ENCODE results near the gene FKBP14.
"Not testable (repeated sequence)": the region's sequence is repeated elsewhere in the genome, so short reads cannot be mapped to it uniquely, and the experiment has no call there.

Gene FKBP14

GRCh38 chr7:29969738-29970137, 56.8 kb downstream of the FKBP14 start:
- no peak for DNase-seq (ENCODE audit: low read depth, low spot score)
- in situ Hi-C loops (cut with HindIII; ENCODE audit: low sequenced_read_pairs) = no loop called here
- no peak overlapping the region for H3K4me3 ChIP-seq (ENCODE audit: low read depth, low read length)
- no peak for TF ChIP-seq CTCF (IDR thresholded peaks at IDR 0.05; ENCODE audit: low read depth, low read length)

GRCh38 chr7:29968683-29969395, 57.7 kb downstream of the FKBP14 start:
- DNase-seq (ENCODE audit: low read depth, low spot score) = peak; percentile 85
- no peak overlapping the region for H3K4me3 ChIP-seq (ENCODE audit: low read depth, low read length)
- in situ Hi-C loops (cut with HindIII; ENCODE audit: low sequenced_read_pairs) = no loop called here

GRCh38 chr7:29965030-29965429, 61.5 kb downstream of the FKBP14 start:
- TF ChIP-seq CTCF (IDR thresholded peaks at IDR 0.05; ENCODE audit: low read depth, low read length) = no peak
- no peak overlapping the region for H3K4me3 ChIP-seq (ENCODE audit: low read depth, low read length)
- no peak for DNase-seq (ENCODE audit: low read depth, low spot score)
- in situ Hi-C loops (cut with HindIII; ENCODE audit: low sequenced_read_pairs) = no loop called here

More at GRCh38 chr7:29968683-29969395, 57.7 kb downstream of the FKBP14 start:
- TF ChIP-seq CTCF (IDR thresholded peaks at IDR 0.05; ENCODE audit: low read depth, low read length) = no peak

- DNase-seq (ENCODE audit: low read depth, low spot score) = no peak
- no peak overlapping the region for H3K4me3 ChIP-seq (ENCODE audit: low read depth, low read length)
- TF ChIP-seq CTCF (IDR thresholded peaks at IDR 0.05; ENCODE audit: low read depth, low read length) = no peak
- in situ Hi-C loops (cut with HindIII; ENCODE audit: low sequenced_read_pairs) = no loop called here
Observed at GRCh38 chr7:29962035-29962434, 64.5 kb downstream of the FKBP14 start.

- H3K4me3 ChIP-seq (ENCODE audit: low read depth, low read length); DNase-seq (ENCODE audit: low read depth, low spot score); in situ Hi-C loops (cut with HindIII; ENCODE audit: low sequenced_read_pairs): not testable (repeated sequence)
Observed at GRCh38 chr7:29961611-29962010, 64.9 kb downstream of the FKBP14 start.

Data from astrocyte of the spinal cord (primary cell).